SW 1271 (cell line): ENCODE data around the gene HAT1.
"Not testable (repeated sequence)": the region's sequence is repeated elsewhere in the genome, so short reads cannot be mapped to it uniquely, and the experiment has no call there.

Source experiments
- DNase-seq, 2 experiments: peaks; one replicate each; lab custom pipeline; 2025; lab: John Stamatoyannopoulos, UW

The HAT1 gene

GRCh38 chr2:171922230-171923022 lies at the start of gene HAT1:
TSS of gene HAT1 (plus strand) at chr2:171922461. CDS start at chr2:171922501, 40 bp downstream.
- DNase-seq: peak; percentile 94 to 96

GRCh38 chr2:171874517-171874916 lies 47.7 kb upstream of the HAT1 start:
- no peak for DNase-seq

GRCh38 chr2:171874963-171875362 lies 47.3 kb upstream of the HAT1 start:
- no peak for DNase-seq

- DNase-seq: no peak
Observed at GRCh38 chr2:171878481-171878993, 43.7 kb upstream of the HAT1 start.

GRCh38 chr2:171879865-171880264 lies 42.4 kb upstream of the HAT1 start:
- no peak for DNase-seq

- no peak for DNase-seq
Observed at GRCh38 chr2:171880774-171881173, 41.5 kb upstream of the HAT1 start.

GRCh38 chr2:171882089-171882769 lies 40.0 kb upstream of the HAT1 start:
- DNase-seq: no peak

GRCh38 chr2:171883275-171883893 lies 38.9 kb upstream of the HAT1 start:
- no peak for DNase-seq

- no peak for DNase-seq
Observed at GRCh38 chr2:171889333-171889732, 32.9 kb upstream of the HAT1 start.

- no peak for DNase-seq
Observed at GRCh38 chr2:171889808-171890207, 32.5 kb upstream of the HAT1 start.

- DNase-seq: no peak
Observed at GRCh38 chr2:171893196-171893823, 29.0 kb upstream of the HAT1 start.

GRCh38 chr2:171893824-171894611 lies 28.2 kb upstream of the HAT1 start, which contains the start of gene SLC25A12:
TSS of gene SLC25A12 (minus strand) at chr2:171894244. CDS start at chr2:171894214, 30 bp downstream.
- DNase-seq: peak; percentile 20 to 78

GRCh38 chr2:171894612-171894947 lies 27.7 kb upstream of the HAT1 start:
- no peak for DNase-seq

- DNase-seq: no peak
Observed at GRCh38 chr2:171895786-171896185, 26.5 kb upstream of the HAT1 start.

- DNase-seq: not testable (repeated sequence)
Observed at GRCh38 chr2:171899623-171900282, 22.5 kb upstream of the HAT1 start.

GRCh38 chr2:171902840-171903420 lies 19.3 kb upstream of the HAT1 start:
- DNase-seq: no peak

GRCh38 chr2:171908235-171908634 lies 14.0 kb upstream of the HAT1 start:
- DNase-seq: no peak

- no peak for DNase-seq
Observed at GRCh38 chr2:171909266-171909665, 13.0 kb upstream of the HAT1 start.

- DNase-seq: no peak
Observed at GRCh38 chr2:171910494-171910893, 11.8 kb upstream of the HAT1 start.

GRCh38 chr2:171913517-171913916 lies 8.7 kb upstream of the HAT1 start:
- DNase-seq: no peak

- DNase-seq: no peak
Observed at GRCh38 chr2:171919453-171919852, 2.8 kb upstream of the HAT1 start.
